ENCODE data around the gene SOX2. TPM values are rescaled to one million over a fixed set of nuclear protein-coding genes. Genes with fewer than 3 reads are reported as not detected.
"Not testable (repeated sequence)": the region's sequence is repeated elsewhere in the genome, so short reads cannot be mapped to it uniquely, and the experiment has no call there.

Gene SOX2
- total and polyA plus RNA-seq, 2 donors (not counting 1 experiment from before 2014, with no cell fraction given) = not detected

- H3K9me3 Mint-ChIP-seq (ENCODE audit: insufficient read depth) = no peaks in the 10 kb centered on the region
- ChIA-PET CTCF (no interaction called here), POLR2A (no interaction called here)
- Histone ChIP-seq H3K79me2 (ENCODE audit: control insufficient read depth, insufficient read depth, low read length) (no peaks in the 10 kb centered on the region), H3K4me1 (ENCODE audit: control insufficient read depth in 2 of 2, insufficient read depth in 2 of 2, low read length in 2 of 2) (no peaks in the 10 kb centered on the region), H3K27ac (ENCODE audit: low read length in 2 of 2) (no peak overlapping the region), H3K36me3 (replicated peaks in 1 of 2; ENCODE audit: control extremely low read depth in 1 of 2, control insufficient read depth in 1 of 2, extremely low read depth in 1 of 2, insufficient read depth in 2 of 2, low read length in 1 of 2) (no peaks in the 10 kb centered on the region), H2AFZ (ENCODE audit: insufficient read depth, low read depth, low read length, poor library complexity, severe bottlenecking) (no peak overlapping the region), H3K9me3 (ENCODE audit: control extremely low read depth in 1 of 3, control insufficient read depth in 2 of 3, insufficient read depth in 1 of 3, low read length in 2 of 3) (no peaks in the 10 kb centered on the region), H4K20me1 (ENCODE audit: control insufficient read depth, insufficient read depth, low read length, poor library complexity, severe bottlenecking) (no peaks in the 10 kb centered on the region), H3K4me2 (replicated peaks; ENCODE audit: low read depth, low read length, poor library complexity, severe bottlenecking) (no peak overlapping the region), H3K27me3 (replicated peaks in 1 of 4; ENCODE audit: control extremely low read depth in 1 of 4, control insufficient read depth in 3 of 4, insufficient read depth in 4 of 4, low read length in 3 of 4) (no peaks in the 10 kb centered on the region), H3K4me3 (ENCODE audit: control extremely low read depth in 1 of 5, extremely low read depth in 1 of 5, insufficient read depth in 1 of 5, low read depth in 2 of 5, low read length in 4 of 5) (no peak overlapping the region), H3K9ac (ENCODE audit: low read length) (no peak overlapping the region)
- no peaks in the 10 kb centered on the region for H3K4me1 Mint-ChIP-seq
- intact Hi-C loops (cut with micrococcal nuclease) = no loop called here
- no peak for ATAC-seq (ENCODE audit: low read depth)
- no peak overlapping the region for H3K27ac Mint-ChIP-seq
- DNase-seq = no peak
- no peak overlapping the region for H3K4me3 Mint-ChIP-seq
- WGBS (ENCODE audit: insufficient coverage) = 98% methylated on average over 6 of the region's 6 CpGs
- peaks cover 3% of the 10 kb centered on the region for H3K27me3 Mint-ChIP-seq
- no peak for TF ChIP-seq EZH2 (IDR thresholded peaks at IDR 0.05; ENCODE audit: borderline replicate concordance, insufficient read depth, low read depth, low read length, poor library complexity, severe bottlenecking)
- TF ChIP-seq CTCF (IDR thresholded peaks at IDR 0.05) = no peak
Measured at GRCh38 chr3:181761906-181762305, 50.2 kb downstream of the SOX2 start.

GRCh38 chr3:181764033-181764432 lies 52.3 kb downstream of the SOX2 start:
- H3K9ac ChIP-seq (ENCODE audit: low read length); H3K27ac ChIP-seq (ENCODE audit: low read length in 2 of 2); H3K36me3 ChIP-seq (replicated peaks in 1 of 2; ENCODE audit: control extremely low read depth in 1 of 2, control insufficient read depth in 1 of 2, extremely low read depth in 1 of 2, insufficient read depth in 2 of 2, low read length in 1 of 2); H3K79me2 ChIP-seq (ENCODE audit: control insufficient read depth, insufficient read depth, low read length); H4K20me1 ChIP-seq (ENCODE audit: control insufficient read depth, insufficient read depth, low read length, poor library complexity, severe bottlenecking); DNase-seq; H3K27me3 ChIP-seq (replicated peaks in 1 of 4; ENCODE audit: control extremely low read depth in 1 of 4, control insufficient read depth in 3 of 4, insufficient read depth in 4 of 4, low read length in 3 of 4); H3K9me3 ChIP-seq (ENCODE audit: control extremely low read depth in 1 of 3, control insufficient read depth in 2 of 3, insufficient read depth in 1 of 3, low read length in 2 of 3); H3K4me3 Mint-ChIP-seq; intact Hi-C loops (cut with micrococcal nuclease); H3K9me3 Mint-ChIP-seq (ENCODE audit: insufficient read depth); POLR2A ChIA-PET; H3K27ac Mint-ChIP-seq; CTCF ChIA-PET; H3K4me1 ChIP-seq (ENCODE audit: control insufficient read depth in 2 of 2, insufficient read depth in 2 of 2, low read length in 2 of 2); ATAC-seq (ENCODE audit: low read depth); H3K4me2 ChIP-seq (replicated peaks; ENCODE audit: low read depth, low read length, poor library complexity, severe bottlenecking); H3K4me3 ChIP-seq (ENCODE audit: control extremely low read depth in 1 of 5, extremely low read depth in 1 of 5, insufficient read depth in 1 of 5, low read depth in 2 of 5, low read length in 4 of 5); H3K4me1 Mint-ChIP-seq; H2AFZ ChIP-seq (ENCODE audit: insufficient read depth, low read depth, low read length, poor library complexity, severe bottlenecking); H3K27me3 Mint-ChIP-seq: not testable (repeated sequence)
- WGBS (ENCODE audit: insufficient coverage) = 94% methylated on average over 4 of the region's 5 CpGs

Small RNA genes within 50 kb of the gene (small RNA-seq; reads per million reads assigned to genes)
- not detected for gene RF01954 (ENCODE audit: insufficient read length, low read depth, low replicate concordance)

Data from B cell (primary cell).